ENCODE data around the gene FBXW2.
"Not testable (repeated sequence)": the region's sequence is repeated elsewhere in the genome, so short reads cannot be mapped to it uniquely, and the experiment has no call there.

FBXW2 gene

GRCh38 chr9:120755044-120755443 is 38.2 kb downstream of the FBXW2 start:
- Histone ChIP-seq H3K9ac (ENCODE audit: low read depth in 1 of 2, low read length in 2 of 2) (no peak overlapping the region), H3K4me3 (ENCODE audit: low read depth in 1 of 2, low read length in 2 of 2) (no peak overlapping the region), H3K9me3 (ENCODE audit: control insufficient read depth in 1 of 2, low read length in 2 of 2) (no peaks in the 10 kb centered on the region), H3K36me3 (ENCODE audit: control insufficient read depth in 1 of 2, insufficient read depth in 2 of 2, low read length in 2 of 2) (peaks cover 4 to 12% of the 10 kb centered on the region in 2 donors), H3K4me1 (ENCODE audit: control insufficient read depth in 1 of 2, insufficient read depth in 2 of 2, low read length in 2 of 2) (no peaks in the 10 kb centered on the region), H3K27ac (ENCODE audit: low read depth, low read length) (no peak overlapping the region), H3K27me3 (ENCODE audit: control insufficient read depth in 1 of 2, insufficient read depth in 2 of 2, low read length in 2 of 2) (no peaks in the 10 kb centered on the region)

- H3K27ac ChIP-seq (ENCODE audit: low read depth, low read length) = no peak overlapping the region
- no peaks in the 10 kb centered on the region for H3K4me1 ChIP-seq (ENCODE audit: control insufficient read depth in 1 of 2, insufficient read depth in 2 of 2, low read length in 2 of 2)
- H3K27me3 ChIP-seq (ENCODE audit: control insufficient read depth in 1 of 2, insufficient read depth in 2 of 2, low read length in 2 of 2) = no peaks in the 10 kb centered on the region
- H3K4me3 ChIP-seq (ENCODE audit: low read depth in 1 of 2, low read length in 2 of 2) = no peak overlapping the region
- no peaks in the 10 kb centered on the region for H3K36me3 ChIP-seq (ENCODE audit: control insufficient read depth in 1 of 2, insufficient read depth in 2 of 2, low read length in 2 of 2)
- H3K9ac ChIP-seq (ENCODE audit: low read depth in 1 of 2, low read length in 2 of 2) = no peak overlapping the region
- no peaks in the 10 kb centered on the region for H3K9me3 ChIP-seq (ENCODE audit: control insufficient read depth in 1 of 2, low read length in 2 of 2)
Measured at GRCh38 chr9:120750421-120750820, 42.8 kb downstream of the FBXW2 start.

GRCh38 chr9:120746366-120746765 is 46.9 kb downstream of the FBXW2 start:
- H3K36me3 ChIP-seq (ENCODE audit: control insufficient read depth in 1 of 2, insufficient read depth in 2 of 2, low read length in 2 of 2); H3K9ac ChIP-seq (ENCODE audit: low read depth in 1 of 2, low read length in 2 of 2); H3K4me1 ChIP-seq (ENCODE audit: control insufficient read depth in 1 of 2, insufficient read depth in 2 of 2, low read length in 2 of 2); H3K27me3 ChIP-seq (ENCODE audit: control insufficient read depth in 1 of 2, insufficient read depth in 2 of 2, low read length in 2 of 2); H3K9me3 ChIP-seq (ENCODE audit: control insufficient read depth in 1 of 2, low read length in 2 of 2); H3K4me3 ChIP-seq (ENCODE audit: low read depth in 1 of 2, low read length in 2 of 2); H3K27ac ChIP-seq (ENCODE audit: low read depth, low read length): not testable (repeated sequence)

- Histone ChIP-seq H3K9me3 (ENCODE audit: control insufficient read depth in 1 of 2, low read length in 2 of 2) (no peaks in the 10 kb centered on the region), H3K27ac (ENCODE audit: low read depth, low read length) (no peak overlapping the region), H3K4me1 (ENCODE audit: control insufficient read depth in 1 of 2, insufficient read depth in 2 of 2, low read length in 2 of 2) (no peaks in the 10 kb centered on the region), H3K36me3 (ENCODE audit: control insufficient read depth in 1 of 2, insufficient read depth in 2 of 2, low read length in 2 of 2) (no peaks in the 10 kb centered on the region), H3K27me3 (ENCODE audit: control insufficient read depth in 1 of 2, insufficient read depth in 2 of 2, low read length in 2 of 2) (no peaks in the 10 kb centered on the region), H3K4me3 (ENCODE audit: low read depth in 1 of 2, low read length in 2 of 2) (no peak overlapping the region), H3K9ac (ENCODE audit: low read depth in 1 of 2, low read length in 2 of 2) (no peak overlapping the region)
Measured at GRCh38 chr9:120745278-120745677, 47.9 kb downstream of the FBXW2 start.

GRCh38 chr9:120742951-120743416 is 50.2 kb downstream of the FBXW2 start:
- H3K9ac ChIP-seq (ENCODE audit: low read depth in 1 of 2, low read length in 2 of 2) = no peak overlapping the region

GRCh38 chr9:120741701-120742100 is 51.5 kb downstream of the FBXW2 start:
- Histone ChIP-seq H3K27ac (ENCODE audit: low read depth, low read length) (no peak overlapping the region), H3K9me3 (ENCODE audit: control insufficient read depth in 1 of 2, low read length in 2 of 2) (no peaks in the 10 kb centered on the region), H3K27me3 (ENCODE audit: control insufficient read depth in 1 of 2, insufficient read depth in 2 of 2, low read length in 2 of 2) (no peaks in the 10 kb centered on the region), H3K9ac (ENCODE audit: low read depth in 1 of 2, low read length in 2 of 2) (no peak overlapping the region), H3K36me3 (ENCODE audit: control insufficient read depth in 1 of 2, insufficient read depth in 2 of 2, low read length in 2 of 2) (no peaks in the 10 kb centered on the region), H3K4me1 (ENCODE audit: control insufficient read depth in 1 of 2, insufficient read depth in 2 of 2, low read length in 2 of 2) (no peaks in the 10 kb centered on the region), H3K4me3 (ENCODE audit: low read depth in 1 of 2, low read length in 2 of 2) (no peak overlapping the region)

More at GRCh38 chr9:120742951-120743416, 50.2 kb downstream of the FBXW2 start:
- no peak overlapping the region for H3K27ac ChIP-seq (ENCODE audit: low read depth, low read length)
- no peaks in the 10 kb centered on the region for H3K4me1 ChIP-seq (ENCODE audit: control insufficient read depth in 1 of 2, insufficient read depth in 2 of 2, low read length in 2 of 2)
- no peaks in the 10 kb centered on the region for H3K27me3 ChIP-seq (ENCODE audit: control insufficient read depth in 1 of 2, insufficient read depth in 2 of 2, low read length in 2 of 2)
- no peak overlapping the region for H3K4me3 ChIP-seq (ENCODE audit: low read depth in 1 of 2, low read length in 2 of 2)
- no peaks in the 10 kb centered on the region for H3K36me3 ChIP-seq (ENCODE audit: control insufficient read depth in 1 of 2, insufficient read depth in 2 of 2, low read length in 2 of 2)
- no peaks in the 10 kb centered on the region for H3K9me3 ChIP-seq (ENCODE audit: control insufficient read depth in 1 of 2, low read length in 2 of 2)

GRCh38 chr9:120741191-120741590 is 52.0 kb downstream of the FBXW2 start:
- Histone ChIP-seq H3K27ac (ENCODE audit: low read depth, low read length) (no peak overlapping the region), H3K36me3 (ENCODE audit: control insufficient read depth in 1 of 2, insufficient read depth in 2 of 2, low read length in 2 of 2) (no peaks in the 10 kb centered on the region), H3K4me3 (ENCODE audit: low read depth in 1 of 2, low read length in 2 of 2) (no peak overlapping the region), H3K27me3 (ENCODE audit: control insufficient read depth in 1 of 2, insufficient read depth in 2 of 2, low read length in 2 of 2) (no peaks in the 10 kb centered on the region), H3K4me1 (ENCODE audit: control insufficient read depth in 1 of 2, insufficient read depth in 2 of 2, low read length in 2 of 2) (no peaks in the 10 kb centered on the region), H3K9ac (ENCODE audit: low read depth in 1 of 2, low read length in 2 of 2) (no peak overlapping the region), H3K9me3 (ENCODE audit: control insufficient read depth in 1 of 2, low read length in 2 of 2) (no peaks in the 10 kb centered on the region)

- Histone ChIP-seq H3K27me3 (ENCODE audit: control insufficient read depth in 1 of 2, insufficient read depth in 2 of 2, low read length in 2 of 2) (no peaks in the 10 kb centered on the region), H3K9me3 (ENCODE audit: control insufficient read depth in 1 of 2, low read length in 2 of 2) (no peaks in the 10 kb centered on the region), H3K27ac (ENCODE audit: low read depth, low read length) (no peak overlapping the region), H3K9ac (ENCODE audit: low read depth in 1 of 2, low read length in 2 of 2) (no peak overlapping the region), H3K4me3 (ENCODE audit: low read depth in 1 of 2, low read length in 2 of 2) (no peak overlapping the region), H3K36me3 (ENCODE audit: control insufficient read depth in 1 of 2, insufficient read depth in 2 of 2, low read length in 2 of 2) (no peaks in the 10 kb centered on the region), H3K4me1 (ENCODE audit: control insufficient read depth in 1 of 2, insufficient read depth in 2 of 2, low read length in 2 of 2) (peaks cover 0 to 8% of the 10 kb centered on the region in 2 donors)
Measured at GRCh38 chr9:120740132-120740531, 53.1 kb downstream of the FBXW2 start.

- Histone ChIP-seq H3K27me3 (ENCODE audit: control insufficient read depth in 1 of 2, insufficient read depth in 2 of 2, low read length in 2 of 2) (no peaks in the 10 kb centered on the region), H3K4me3 (ENCODE audit: low read depth in 1 of 2, low read length in 2 of 2) (no peak overlapping the region), H3K9ac (ENCODE audit: low read depth in 1 of 2, low read length in 2 of 2) (no peak overlapping the region), H3K36me3 (ENCODE audit: control insufficient read depth in 1 of 2, insufficient read depth in 2 of 2, low read length in 2 of 2) (no peaks in the 10 kb centered on the region), H3K4me1 (ENCODE audit: control insufficient read depth in 1 of 2, insufficient read depth in 2 of 2, low read length in 2 of 2) (peaks cover 0 to 13% of the 10 kb centered on the region in 2 donors), H3K27ac (ENCODE audit: low read depth, low read length) (no peak overlapping the region), H3K9me3 (ENCODE audit: control insufficient read depth in 1 of 2, low read length in 2 of 2) (no peaks in the 10 kb centered on the region)
Measured at GRCh38 chr9:120737416-120738165, 55.6 kb downstream of the FBXW2 start.

GRCh38 chr9:120736881-120737280 is 56.3 kb downstream of the FBXW2 start:
- Histone ChIP-seq H3K4me1 (ENCODE audit: control insufficient read depth in 1 of 2, insufficient read depth in 2 of 2, low read length in 2 of 2) (peaks cover 0 to 13% of the 10 kb centered on the region in 2 donors), H3K4me3 (ENCODE audit: low read depth in 1 of 2, low read length in 2 of 2) (no peak overlapping the region), H3K27ac (ENCODE audit: low read depth, low read length) (no peak overlapping the region), H3K9ac (ENCODE audit: low read depth in 1 of 2, low read length in 2 of 2) (no peak overlapping the region), H3K9me3 (ENCODE audit: control insufficient read depth in 1 of 2, low read length in 2 of 2) (no peaks in the 10 kb centered on the region), H3K27me3 (ENCODE audit: control insufficient read depth in 1 of 2, insufficient read depth in 2 of 2, low read length in 2 of 2) (no peaks in the 10 kb centered on the region), H3K36me3 (ENCODE audit: control insufficient read depth in 1 of 2, insufficient read depth in 2 of 2, low read length in 2 of 2) (no peaks in the 10 kb centered on the region)

All from duodenal mucosa (tissue), 2 donors.